Trophoblast cell (in vitro differentiated cells and primary cell): ENCODE results near the gene SPATA25.

Experiments
- DNase-seq, 2 donors: peaks; one replicate each; pipeline ENCODE4 v3.0.0-alpha.2; 2016
- H2AFZ ChIP-seq: 2 replicates; pipeline ENCODE4 v1.6.1; 2013; ENCODE audit warnings: low read length, moderate library complexity, mild to moderate bottlenecking; ENCODE audit not compliant: insufficient read depth, poor library complexity
- H2AK5ac ChIP-seq: 2 replicates; pipeline ENCODE4 v1.6.1; 2013; ENCODE audit warnings: mild to moderate bottlenecking, low read length
- H2BK120ac ChIP-seq: 2 replicates; pipeline ENCODE4 v1.6.1; 2013; ENCODE audit warnings: low read length, mild to moderate bottlenecking, moderate library complexity; ENCODE audit not compliant: insufficient read depth, poor library complexity
- H2BK12ac ChIP-seq: 2 replicates; pipeline ENCODE4 v1.6.1; 2013; ENCODE audit warnings: mild to moderate bottlenecking, low read length, moderate library complexity
- H2BK5ac ChIP-seq: 2 replicates; pipeline ENCODE4 v1.6.1; 2013; ENCODE audit warnings: low read length, low read depth, moderate library complexity, mild to moderate bottlenecking; ENCODE audit not compliant: poor library complexity
- H3K14ac ChIP-seq: 2 replicates; pipeline ENCODE4 v1.6.1; 2013; ENCODE audit warnings: mild to moderate bottlenecking, low read length
- H3K18ac ChIP-seq: 2 replicates; pipeline ENCODE4 v1.6.1; 2013; ENCODE audit warnings: mild to moderate bottlenecking, low read length
- H3K23ac ChIP-seq: 2 replicates; pipeline ENCODE4 v1.6.1; 2013; ENCODE audit warnings: low read length
- H3K27ac ChIP-seq: 2 replicates; pipeline ENCODE4 v1.5.1; 2013; ENCODE audit warnings: low read depth, mild to moderate bottlenecking, inconsistent platforms, low read length, moderate library complexity
- H3K27me3 ChIP-seq: 2 replicates; pipeline ENCODE4 v1.6.1; 2013; ENCODE audit warnings: inconsistent platforms, mild to moderate bottlenecking, low read length, moderate library complexity; ENCODE audit not compliant: insufficient read depth
- H3K36me3 ChIP-seq, 2 experiments: 1 replicate in 1 of 2; 2 replicates in 1 of 2; pipeline ENCODE4 v1.6.1; 2013; ENCODE audit warnings: low read length in 2 of 2, mild to moderate bottlenecking in 2 of 2, moderate library complexity in 1 of 2; ENCODE audit not compliant: insufficient read depth in 2 of 2, control insufficient read depth in 1 of 2
- H3K4ac ChIP-seq: 2 replicates; pipeline ENCODE4 v1.6.1; 2013; ENCODE audit warnings: low read depth, mild to moderate bottlenecking, low read length, moderate library complexity
- H3K4me1 ChIP-seq, 2 experiments: 1 replicate in 1 of 2; 2 replicates in 1 of 2; pipeline ENCODE4 v1.6.1; 2013; ENCODE audit warnings: low read length in 2 of 2, mild to moderate bottlenecking in 2 of 2, moderate library complexity in 1 of 2; ENCODE audit not compliant: insufficient read depth in 2 of 2, control insufficient read depth in 1 of 2
- H3K4me2 ChIP-seq: 2 replicates; pipeline ENCODE4 v1.6.1; 2013; ENCODE audit warnings: inconsistent platforms, mild to moderate bottlenecking, low read length, moderate library complexity
- H3K4me3 ChIP-seq: 2 replicates; pipeline ENCODE4 v1.5.1; 2013; ENCODE audit warnings: mild to moderate bottlenecking, low read depth, low read length, inconsistent platforms
- H3K79me1 ChIP-seq: one replicate; pipeline ENCODE4 v1.6.1; 2013; ENCODE audit warnings: low read length
- H3K79me2 ChIP-seq: 2 replicates; pipeline ENCODE4 v1.6.1; 2013; ENCODE audit warnings: low read length, mild to moderate bottlenecking; ENCODE audit not compliant: control insufficient read depth, insufficient read depth, poor library complexity
- H3K9ac ChIP-seq: 2 replicates; pipeline ENCODE4 v1.6.1; 2013; ENCODE audit warnings: mild to moderate bottlenecking, low read length
- H3K9me3 ChIP-seq: 2 replicates; pipeline ENCODE4 v1.6.1; 2013; ENCODE audit warnings: low read depth, mild to moderate bottlenecking, control low read depth, inconsistent platforms, low read length; ENCODE audit not compliant: insufficient read depth
- H4K12ac ChIP-seq: 2 replicates; pipeline ENCODE4 v1.6.1; 2013; ENCODE audit warnings: low read depth, mild to moderate bottlenecking, low read length, moderate library complexity
- H4K8ac ChIP-seq: 2 replicates; pipeline ENCODE4 v1.6.1; 2013; ENCODE audit warnings: low read depth, mild to moderate bottlenecking, low read length, moderate library complexity
- H4K91ac ChIP-seq: one replicate; pipeline ENCODE4 v1.6.1; 2013; ENCODE audit warnings: low read depth, mild to moderate bottlenecking, low read length, moderate library complexity
- WGBS: extraction: QIAGEN DNeasy Blood & Tissue Kit; methylation state at CpG from one replicate; pipeline ENCODE4 v1.1.7; 2013; ENCODE audit warnings: missing lambda C conversion rate; ENCODE audit not compliant: insufficient read length, insufficient coverage; ENCODE audit errors: extremely low coverage; 5-methylcytosine and 5-hydroxymethylcytosine counted together

SPATA25 gene

GRCh38 chr20:45866454-45866853 is 21.0 kb downstream of the SPATA25 start:
- Histone ChIP-seq H3K9me3 (no peaks in the 10 kb centered on the region), H3K18ac (no peak overlapping the region), H4K91ac (no peak overlapping the region), H3K79me1 (no peaks in the 10 kb centered on the region), H2BK5ac (no peak overlapping the region), H3K4me1 (no peaks in the 10 kb centered on the region), H3K36me3 (no peaks in the 10 kb centered on the region), H3K23ac (no peak overlapping the region), H3K27me3 (no peaks in the 10 kb centered on the region), H3K4me3 (no peak overlapping the region), H3K27ac (no peak overlapping the region), H2BK120ac (no peak overlapping the region), H3K4me2 (no peak overlapping the region), H4K12ac (no peak overlapping the region), H3K4ac (no peak overlapping the region), H3K14ac (no peak overlapping the region), H2AFZ (no peak overlapping the region), H4K8ac (no peak overlapping the region), H2BK12ac (no peak overlapping the region), H3K9ac (no peak overlapping the region), H2AK5ac (no peak overlapping the region), H3K79me2 (no peaks in the 10 kb centered on the region)
- DNase-seq: no peak
- WGBS: no CpG with 5 or more reads among the region's 5 CpGs

- Histone ChIP-seq H3K14ac (no peak overlapping the region), H3K36me3 (no peaks in the 10 kb centered on the region), H3K9me3 (no peaks in the 10 kb centered on the region), H2BK120ac (no peak overlapping the region), H3K18ac (no peak overlapping the region), H3K4me1 (no peaks in the 10 kb centered on the region), H2AFZ (no peak overlapping the region), H3K23ac (no peak overlapping the region), H3K4ac (no peak overlapping the region), H3K9ac (no peak overlapping the region), H3K27me3 (no peaks in the 10 kb centered on the region), H2BK5ac (no peak overlapping the region), H3K79me1 (no peaks in the 10 kb centered on the region), H2AK5ac (no peak overlapping the region), H3K4me2 (no peak overlapping the region), H4K91ac (no peak overlapping the region), H3K27ac (no peak overlapping the region), H2BK12ac (no peak overlapping the region), H4K12ac (no peak overlapping the region), H4K8ac (no peak overlapping the region), H3K79me2 (no peaks in the 10 kb centered on the region), H3K4me3 (no peak overlapping the region)
- no peak for DNase-seq
- 100% methylated on average over 1 of the region's 7 CpGs for WGBS
Measured at GRCh38 chr20:45863543-45864470, 23.6 kb downstream of the SPATA25 start.

GRCh38 chr20:45861221-45862075 is 26.0 kb downstream of the SPATA25 start:
- H3K4ac ChIP-seq: no peak overlapping the region
- no peak overlapping the region for H3K23ac ChIP-seq
- DNase-seq: no peak
- WGBS: no CpG with 5 or more reads among the region's 7 CpGs
- H3K4me2 ChIP-seq: no peak overlapping the region
- no peak overlapping the region for H3K18ac ChIP-seq
- no peak overlapping the region for H2BK120ac ChIP-seq
- H4K12ac ChIP-seq: no peak overlapping the region
- no peak overlapping the region for H2BK5ac ChIP-seq
- H3K4me3 ChIP-seq: no peak overlapping the region
- H4K8ac ChIP-seq: no peak overlapping the region
- no peaks in the 10 kb centered on the region for H3K27me3 ChIP-seq
- H3K79me1 ChIP-seq: peaks cover 5% of the 10 kb centered on the region
- H3K9ac ChIP-seq: no peak overlapping the region
- no peak overlapping the region for H3K14ac ChIP-seq
- H3K27ac ChIP-seq: no peak overlapping the region
- no peak overlapping the region for H4K91ac ChIP-seq
- peaks cover 1% of the 10 kb centered on the region for H3K79me2 ChIP-seq
- H3K4me1 ChIP-seq: peaks cover 3 to 5% of the 10 kb centered on the region in 2 experiments
- no peak overlapping the region for H2BK12ac ChIP-seq
- no peaks in the 10 kb centered on the region for H3K36me3 ChIP-seq
- H2AK5ac ChIP-seq: no peak overlapping the region
- no peak overlapping the region for H2AFZ ChIP-seq
- H3K9me3 ChIP-seq: no peaks in the 10 kb centered on the region

GRCh38 chr20:45860560-45861220 is 26.7 kb downstream of the SPATA25 start:
- H4K91ac ChIP-seq: no peak overlapping the region
- no peak overlapping the region for H3K14ac ChIP-seq
- H3K4me2 ChIP-seq: no peak overlapping the region
- H3K4me3 ChIP-seq: no peak overlapping the region
- no peak overlapping the region for H2BK120ac ChIP-seq
- H3K23ac ChIP-seq: no peak overlapping the region
- no peak overlapping the region for H3K4ac ChIP-seq
- WGBS: no CpG with 5 or more reads among the region's 7 CpGs
- H2BK12ac ChIP-seq: no peak overlapping the region
- H3K4me1 ChIP-seq: peaks cover 3 to 5% of the 10 kb centered on the region in 2 experiments
- peaks cover 5% of the 10 kb centered on the region for H3K79me1 ChIP-seq
- H4K8ac ChIP-seq: no peak overlapping the region
- DNase-seq: no peak
- no peak overlapping the region for H4K12ac ChIP-seq
- H3K36me3 ChIP-seq: no peaks in the 10 kb centered on the region
- no peak overlapping the region for H2BK5ac ChIP-seq
- H3K27ac ChIP-seq: no peak overlapping the region
- H3K18ac ChIP-seq: no peak overlapping the region
- H3K79me2 ChIP-seq: peaks cover 1% of the 10 kb centered on the region
- H2AK5ac ChIP-seq: no peak overlapping the region
- no peak overlapping the region for H2AFZ ChIP-seq
- H3K27me3 ChIP-seq: no peaks in the 10 kb centered on the region
- H3K9me3 ChIP-seq: no peaks in the 10 kb centered on the region
- H3K9ac ChIP-seq: no peak overlapping the region
